GM18502 (cell line): ENCODE results near the gene NECTIN3.

ENCODE experiments used
- ATAC-seq: cut with Tn5 transposase; IDR thresholded peaks from one replicate; pipeline ENCODE4 v1.9.1; 2021; ENCODE audit warnings: mild to moderate bottlenecking; ENCODE audit not compliant: unreplicated experiment, poor library complexity

The NECTIN3 gene

DNA sequence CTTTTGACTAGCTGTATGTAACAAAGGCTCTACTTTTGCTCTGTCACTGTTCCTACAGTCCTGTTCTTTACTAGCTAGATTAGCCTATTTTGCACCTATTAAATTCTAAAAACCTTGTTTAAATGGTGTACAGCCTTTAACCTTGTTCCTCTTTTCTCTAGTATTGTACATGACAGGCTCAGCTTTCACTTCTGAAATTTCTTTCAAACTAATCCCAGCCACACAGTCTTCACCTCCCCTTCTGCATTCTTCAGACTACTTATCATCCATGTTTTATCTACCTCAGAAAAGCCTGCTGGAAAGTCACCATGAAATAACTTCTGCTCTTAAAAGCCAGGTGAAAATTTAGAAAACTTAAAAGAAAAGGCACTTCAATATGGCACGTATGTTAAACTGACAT, 122.4 kb downstream of the NECTIN3 start:
- no peak for ATAC-seq

DNA sequence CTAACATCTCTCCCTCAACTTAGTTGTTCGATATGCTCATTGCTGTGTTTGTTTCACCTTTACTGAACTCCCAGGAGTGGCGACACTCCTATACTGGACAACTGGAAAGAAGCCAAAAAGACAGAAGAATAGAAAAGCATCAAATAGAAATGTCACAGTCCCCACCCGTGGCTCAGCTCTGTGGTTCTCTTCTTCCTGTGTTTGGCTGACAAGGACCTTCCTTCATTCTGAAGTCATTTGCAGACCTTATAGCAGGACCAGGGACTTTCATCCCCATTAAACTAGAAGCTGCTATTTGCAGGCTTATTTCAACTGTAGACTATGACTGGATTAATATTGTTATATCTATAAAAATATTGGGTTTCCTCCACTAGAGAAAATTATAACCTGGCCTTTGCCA, 125.9 kb downstream of the NECTIN3 start:
- ATAC-seq: no peak

DNA sequence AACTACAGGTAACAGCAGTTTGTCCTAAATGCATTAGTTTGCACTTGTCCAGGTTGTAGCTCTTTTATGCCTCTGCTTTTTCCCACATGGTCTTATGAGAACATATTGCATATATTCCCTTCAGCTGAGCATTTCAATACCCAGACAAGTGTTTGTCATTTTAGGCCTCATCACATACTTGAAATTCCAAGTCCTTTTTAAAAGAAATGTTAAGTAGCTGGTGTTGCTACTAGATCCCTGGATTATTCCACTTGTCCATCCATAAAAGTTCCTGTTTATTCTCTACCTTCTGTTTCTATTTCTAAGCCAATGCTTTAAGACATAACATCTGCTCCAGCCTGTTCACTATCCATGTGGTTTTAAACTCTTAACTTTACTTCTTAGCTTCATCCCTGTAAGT, 128.4 kb downstream of the NECTIN3 start:
- no peak for ATAC-seq

DNA sequence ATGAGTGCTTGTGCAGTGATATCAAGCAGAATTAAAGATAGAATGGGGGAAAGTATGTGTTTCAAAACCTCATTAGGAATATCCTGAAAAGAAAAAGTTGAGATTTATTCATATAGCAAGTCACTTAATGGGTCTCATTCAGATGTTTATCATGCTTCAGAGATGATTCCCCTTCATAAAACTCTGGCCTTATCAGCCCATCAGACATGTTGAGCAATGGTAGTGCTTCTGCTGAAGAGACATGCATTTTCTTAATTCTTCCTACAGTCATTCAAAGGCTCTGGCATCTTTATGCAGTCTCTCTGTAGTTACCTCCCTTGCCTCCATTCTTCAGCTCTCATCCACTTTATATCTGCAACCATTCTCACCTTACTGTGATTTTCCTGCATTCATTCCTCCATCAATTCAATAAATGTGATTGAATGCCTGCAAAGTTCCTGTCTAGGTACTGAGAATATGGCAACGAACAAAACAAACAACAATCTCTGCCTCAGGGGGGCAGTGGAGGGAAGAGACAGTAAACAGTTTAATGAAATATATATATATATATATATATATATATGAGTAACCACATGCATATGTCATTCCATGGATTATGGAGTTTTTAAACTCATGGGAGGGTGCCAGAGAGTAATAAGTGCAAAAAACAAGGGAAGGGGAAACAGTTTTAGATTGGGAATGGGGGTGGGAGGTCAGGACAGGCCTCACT, 138.5 kb downstream of the NECTIN3 start:
- no peak for ATAC-seq

DNA sequence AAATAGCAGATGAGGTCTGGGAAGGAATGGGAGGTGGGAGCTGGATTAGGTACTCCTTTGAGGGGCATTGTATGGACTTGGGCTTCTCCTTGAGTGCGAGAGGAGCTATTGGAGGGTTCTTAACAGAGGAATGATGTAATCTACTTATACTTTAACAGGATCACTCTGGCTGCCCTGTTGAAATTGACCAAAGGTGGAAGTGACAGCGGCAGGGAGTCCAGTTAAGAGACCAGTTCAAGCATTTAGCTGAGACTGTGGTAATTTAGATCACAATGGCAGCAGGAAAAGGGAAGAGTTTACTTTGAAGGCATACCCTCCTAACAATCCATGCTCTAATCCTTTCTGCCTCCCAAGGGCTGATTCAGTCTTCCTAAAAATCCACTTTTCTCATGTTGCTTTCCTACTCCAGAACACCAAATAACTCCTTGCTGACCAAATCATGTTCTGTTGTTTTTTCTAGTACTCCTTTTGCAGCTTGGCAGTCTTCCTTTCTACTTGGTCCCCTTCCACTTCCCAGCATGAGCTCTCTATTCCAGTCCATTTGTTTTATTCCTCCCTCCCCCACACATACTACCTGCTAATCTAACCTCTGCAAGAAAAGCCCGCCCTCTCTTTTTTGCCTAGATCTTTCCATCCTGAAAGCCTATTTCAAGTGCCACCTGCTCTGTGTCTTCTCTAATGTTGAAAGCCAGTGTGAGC, 139.4 kb downstream of the NECTIN3 start:
- ATAC-seq: no peak

DNA sequence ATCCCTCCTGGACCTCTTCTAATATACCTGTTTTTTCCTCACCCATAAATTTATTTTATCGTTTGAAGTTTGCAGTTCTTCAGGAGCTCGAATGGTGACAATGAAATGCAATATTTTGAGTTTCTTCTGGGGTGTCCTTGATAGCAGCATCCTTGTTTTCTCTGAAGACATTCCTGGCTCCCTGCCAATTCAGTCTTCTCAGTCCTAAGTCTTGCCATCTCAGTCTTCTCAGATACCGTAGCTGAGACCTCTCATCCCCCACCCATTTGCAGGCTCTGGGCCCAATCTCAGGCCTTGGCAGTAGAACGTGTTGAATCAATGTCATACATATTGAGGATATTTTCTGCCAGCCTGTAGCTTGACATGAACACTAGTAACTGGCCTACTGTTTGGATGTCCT, 140.9 kb downstream of the NECTIN3 start:
- ATAC-seq: no peak

DNA sequence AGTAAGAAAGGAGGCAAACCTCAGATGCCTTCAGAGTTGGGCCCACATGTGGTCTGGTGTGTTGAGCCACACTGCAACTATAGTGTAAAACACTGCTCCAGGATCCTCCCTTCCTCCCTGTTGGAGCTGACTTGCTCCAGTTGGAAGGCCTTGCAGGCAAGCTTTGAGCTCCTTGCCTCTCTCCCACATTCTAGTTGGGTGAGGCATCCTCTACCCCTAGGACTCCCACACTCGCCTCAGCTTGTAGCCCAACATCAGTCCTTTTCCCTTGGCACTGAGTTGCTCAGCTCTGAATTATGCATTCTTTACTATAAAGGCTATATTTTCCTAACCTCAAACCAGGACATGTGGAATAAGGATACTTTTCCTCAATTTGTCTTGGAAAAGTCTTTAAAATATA, 143.9 kb downstream of the NECTIN3 start:
- no peak for ATAC-seq

DNA sequence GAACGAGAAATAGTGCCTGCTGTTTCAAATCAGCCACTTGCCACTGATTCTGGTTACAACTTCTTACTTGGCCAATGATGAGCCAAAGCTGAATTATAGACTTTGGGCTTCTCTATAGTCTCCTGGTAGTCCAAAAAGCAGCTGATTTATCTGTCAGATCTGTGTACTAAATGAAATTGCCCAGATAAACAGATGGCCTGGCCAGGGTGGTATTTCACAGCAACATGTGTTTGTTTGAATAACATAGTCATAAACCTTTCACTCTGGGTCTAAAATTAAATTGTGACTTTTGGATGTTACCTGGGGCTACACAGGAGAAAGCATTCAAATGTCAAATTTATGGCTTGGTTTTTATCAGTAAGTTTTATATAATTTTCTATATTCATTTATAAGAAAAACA, 147.0 kb downstream of the NECTIN3 start:
- ATAC-seq: no peak

DNA sequence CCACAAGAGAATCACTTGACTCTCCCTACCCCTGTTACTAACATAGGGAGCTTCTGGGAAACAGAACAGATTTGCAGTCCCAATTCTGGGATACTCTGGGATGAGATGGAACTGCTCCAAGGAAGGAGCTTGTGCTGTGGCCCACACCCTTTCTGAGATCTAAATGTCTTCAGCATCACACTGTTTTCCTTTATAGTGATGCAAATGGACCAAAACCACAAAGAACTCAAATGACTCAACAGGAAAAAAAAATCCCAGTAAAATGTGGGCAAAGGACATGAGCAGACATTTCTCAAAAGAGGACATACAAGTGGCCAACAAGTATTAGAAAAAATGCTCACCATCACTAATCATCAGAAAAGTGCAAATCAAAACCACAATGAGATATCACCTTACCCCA, 155.6 kb downstream of the NECTIN3 start:
- ATAC-seq: no peak

DNA sequence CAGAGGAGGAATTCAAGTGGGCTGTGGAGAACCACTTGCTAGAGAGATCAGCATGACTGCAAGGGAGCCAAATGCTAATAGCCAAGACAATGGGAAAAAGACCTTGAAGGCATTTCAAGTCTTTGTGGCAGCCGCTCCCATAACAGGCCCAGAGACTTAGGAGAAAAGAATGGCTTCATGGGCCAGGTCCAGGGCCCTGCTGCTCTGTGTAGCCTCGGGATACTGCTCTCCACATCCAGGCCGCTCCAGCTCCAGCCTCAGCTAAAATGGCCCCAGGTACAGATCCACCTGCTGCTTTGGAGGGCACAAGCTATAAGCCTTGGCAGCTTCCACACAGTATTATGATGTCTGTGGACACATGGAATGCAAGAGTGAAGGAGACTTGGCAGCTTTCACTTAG, 157.7 kb downstream of the NECTIN3 start:
- ATAC-seq: no peak

DNA sequence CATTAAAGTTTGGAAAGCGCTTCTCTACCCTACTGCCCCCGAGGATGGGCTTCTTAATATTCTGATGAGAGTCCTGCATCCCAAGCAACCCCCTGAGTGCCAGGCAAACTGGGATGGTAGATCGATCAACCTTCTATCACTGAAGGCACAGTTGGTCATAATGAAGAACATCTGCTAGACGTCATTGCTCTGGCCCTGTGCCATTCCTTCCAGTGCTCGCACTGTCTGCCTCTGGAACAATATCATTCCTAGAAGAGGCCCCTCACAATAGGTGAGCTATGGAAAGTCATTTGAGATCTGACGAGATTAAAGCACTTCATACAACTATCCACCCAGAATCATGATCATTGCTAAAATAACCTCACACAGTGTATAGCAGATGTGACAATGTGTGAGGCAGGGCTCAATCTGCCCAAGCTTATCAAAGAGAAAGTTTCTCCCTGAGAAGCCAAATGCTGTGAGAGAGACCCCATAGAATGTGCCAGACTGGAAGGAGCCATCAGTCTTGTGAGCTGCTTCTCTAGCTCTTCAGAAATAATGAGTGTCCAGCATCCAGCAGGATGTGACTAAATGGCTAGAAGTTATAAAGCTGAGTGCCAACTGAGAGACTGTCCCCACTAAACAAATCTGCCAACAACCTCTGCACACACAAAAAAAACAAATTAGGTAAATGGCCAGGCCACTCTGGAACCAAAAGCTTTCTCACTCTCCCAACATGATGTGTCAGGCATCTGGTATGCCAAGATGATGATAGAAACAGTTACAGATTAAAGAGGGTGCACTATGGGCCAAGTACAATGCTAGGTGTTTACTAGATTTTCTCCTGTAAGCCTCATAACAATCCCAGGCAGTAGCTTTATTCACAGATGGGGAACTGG, 165.5 kb downstream of the NECTIN3 start:
- ATAC-seq: no peak

DNA sequence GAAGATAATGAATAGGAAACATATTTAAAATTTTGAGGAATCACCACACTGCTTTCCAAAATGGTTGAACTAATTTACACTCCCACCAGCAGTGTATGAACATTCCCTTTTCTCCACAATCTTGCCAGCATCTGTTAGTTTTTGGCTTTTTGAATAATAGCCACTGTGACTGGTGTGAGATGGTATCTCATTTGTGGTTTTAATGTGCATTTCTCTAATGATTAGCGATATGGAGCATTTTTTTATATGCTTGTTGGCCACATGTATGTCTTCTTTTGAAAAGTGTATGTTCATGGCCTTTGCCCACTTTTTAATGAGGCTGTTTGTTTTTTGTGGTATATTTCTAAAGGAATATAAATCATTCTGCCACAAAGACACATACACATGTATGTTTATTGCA, 166.3 kb downstream of the NECTIN3 start:
- no peak for ATAC-seq

DNA sequence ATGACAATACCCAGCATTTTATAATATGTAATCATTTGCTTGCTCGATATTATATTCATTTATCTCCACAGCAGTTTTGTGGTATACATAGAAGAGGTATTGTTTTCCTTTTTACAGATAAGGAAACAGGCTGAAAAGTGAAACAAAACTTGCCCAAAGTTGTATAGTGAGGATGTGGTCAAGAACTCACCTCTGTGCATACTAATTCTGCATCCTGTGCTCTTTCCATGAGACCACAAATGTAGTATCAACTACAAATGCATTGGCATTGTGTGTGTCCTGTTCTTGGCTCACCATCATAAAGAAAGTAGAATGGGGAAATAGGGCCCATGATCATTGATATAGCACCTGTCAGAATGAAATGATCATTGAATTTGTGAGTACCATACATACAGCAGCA, 167.3 kb downstream of the NECTIN3 start:
- ATAC-seq: peak; percentile 99

DNA sequence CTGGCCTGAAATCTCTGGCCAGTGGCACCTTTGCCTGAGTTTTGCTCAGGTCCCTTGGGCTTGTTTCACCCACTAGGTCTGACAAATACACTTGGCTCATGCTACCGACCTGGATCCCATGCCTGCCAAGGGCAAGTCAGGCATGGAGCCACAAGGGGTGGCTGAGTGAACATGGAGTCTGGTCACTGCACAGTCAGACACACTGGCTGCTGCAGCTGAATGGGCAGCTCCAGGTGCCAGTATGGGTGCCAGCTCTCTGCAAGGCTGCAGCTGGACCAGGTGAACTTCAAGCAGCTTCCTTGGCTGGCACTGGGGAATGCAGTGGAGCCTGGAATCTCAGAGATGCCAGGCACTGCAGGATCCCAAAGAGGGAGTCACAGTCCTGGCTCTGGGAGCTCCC, 170.3 kb downstream of the NECTIN3 start:
- no peak for ATAC-seq
